ENCODE data around the gene SMIM3. TPM values are rescaled to one million over a fixed set of nuclear protein-coding genes. Genes with fewer than 3 reads are reported as not detected.
A peak's percentile ranks its signal among the peaks of the same experiment; 100 is the strongest.
"Not testable (repeated sequence)": the region's sequence is repeated elsewhere in the genome, so short reads cannot be mapped to it uniquely, and the experiment has no call there.

SMIM3 gene
- total RNA-seq, 1 donor from 2014 or later, result 13.4 TPM

GRCh38 chr5:150789450-150789849 is 10.9 kb downstream of the SMIM3 start:
- intact Hi-C loops (cut with micrococcal nuclease), result loop anchor here (2.0 kb wide), 1 partner anchor 367 kb away; the partner anchor contains the start of gene ANXA6
- H3K36me3 Mint-ChIP-seq (ENCODE audit: low read depth), result peaks cover 10% of the 10 kb centered on the region
- H3K4me3 Mint-ChIP-seq, result peak overlapping the region; percentile 78

GRCh38 chr5:150789943-150790611 is 11.5 kb downstream of the SMIM3 start:
- Mint-ChIP-seq H3K9me3 (peaks cover 5% of the 10 kb centered on the region), H3K27ac (peak overlapping the region; percentile 87), H3K4me3 (peak overlapping the region; percentile 78), H3K36me3 (ENCODE audit: low read depth) (peaks cover 10% of the 10 kb centered on the region), H3K4me1 (ENCODE audit: low read depth) (peaks cover 59% of the 10 kb centered on the region), H3K27me3 (ENCODE audit: insufficient read depth) (no peaks in the 10 kb centered on the region)
- DNase-seq (ENCODE audit: low spot score), result peak; percentile 63
- intact Hi-C loops (cut with micrococcal nuclease), result loop anchor here (1.0 to 5.0 kb wide), 8 partner anchors 11 to 422 kb away; partner anchors contain the start of genes ANXA6, DCTN4 and RBM22

More at GRCh38 chr5:150789450-150789849, 10.9 kb downstream of the SMIM3 start:
- H3K9me3 Mint-ChIP-seq, result peaks cover 5% of the 10 kb centered on the region
- DNase-seq (ENCODE audit: low spot score), result no peak
- H3K27me3 Mint-ChIP-seq (ENCODE audit: insufficient read depth), result no peaks in the 10 kb centered on the region
- H3K4me1 Mint-ChIP-seq (ENCODE audit: low read depth), result peaks cover 63% of the 10 kb centered on the region
- peak overlapping the region; percentile 87 for H3K27ac Mint-ChIP-seq

- H3K36me3 Mint-ChIP-seq (ENCODE audit: low read depth), result peaks cover 12% of the 10 kb centered on the region
- no peaks in the 10 kb centered on the region for H3K9me3 Mint-ChIP-seq
- H3K27ac Mint-ChIP-seq, result peak overlapping the region; percentile 19
- no peak for DNase-seq (ENCODE audit: low spot score)
- peaks cover 53% of the 10 kb centered on the region for H3K4me1 Mint-ChIP-seq (ENCODE audit: low read depth)
- intact Hi-C loops (cut with micrococcal nuclease), result loop anchor here (2.0 to 5.0 kb wide), 4 partner anchors 91 to 421 kb away; partner anchors contain the start of gene RBM22
- H3K4me3 Mint-ChIP-seq, result no peak overlapping the region
- H3K27me3 Mint-ChIP-seq (ENCODE audit: insufficient read depth), result no peaks in the 10 kb centered on the region
Observed at GRCh38 chr5:150791536-150791935, 13.0 kb downstream of the SMIM3 start.

DNA sequence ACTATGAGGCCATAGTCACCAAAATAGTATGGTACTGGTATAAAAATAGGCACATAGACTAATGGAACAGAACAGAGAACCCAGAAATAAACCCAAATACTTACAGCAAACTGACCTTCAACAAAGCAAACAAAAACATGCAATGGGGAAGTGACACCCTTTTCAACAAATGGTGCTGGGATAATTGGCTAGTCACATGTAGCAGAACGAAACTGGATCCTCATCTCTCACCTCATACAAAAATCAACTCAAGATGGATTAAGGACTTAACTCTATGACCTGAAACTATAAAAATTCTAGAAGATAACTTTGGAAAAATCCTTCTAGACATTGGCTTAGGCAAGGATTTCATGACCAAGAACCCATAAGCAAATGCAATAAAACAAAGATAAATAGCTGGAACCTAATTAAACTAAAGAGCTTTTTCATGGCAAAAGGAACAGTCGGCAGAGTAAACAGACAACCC is 14.9 kb downstream of the SMIM3 start:
- not testable (repeated sequence) for H3K4me3 Mint-ChIP-seq; H3K9me3 Mint-ChIP-seq; H3K27me3 Mint-ChIP-seq (ENCODE audit: insufficient read depth); DNase-seq (ENCODE audit: low spot score); H3K27ac Mint-ChIP-seq
- peaks cover 47% of the 10 kb centered on the region for H3K4me1 Mint-ChIP-seq (ENCODE audit: low read depth)
- peaks cover 14% of the 10 kb centered on the region for H3K36me3 Mint-ChIP-seq (ENCODE audit: low read depth)
- intact Hi-C loops (cut with micrococcal nuclease), result loop anchor here (5.0 kb wide), 2 partner anchors 304 to 419 kb away; no protein-coding TSS in a partner anchor

DNA sequence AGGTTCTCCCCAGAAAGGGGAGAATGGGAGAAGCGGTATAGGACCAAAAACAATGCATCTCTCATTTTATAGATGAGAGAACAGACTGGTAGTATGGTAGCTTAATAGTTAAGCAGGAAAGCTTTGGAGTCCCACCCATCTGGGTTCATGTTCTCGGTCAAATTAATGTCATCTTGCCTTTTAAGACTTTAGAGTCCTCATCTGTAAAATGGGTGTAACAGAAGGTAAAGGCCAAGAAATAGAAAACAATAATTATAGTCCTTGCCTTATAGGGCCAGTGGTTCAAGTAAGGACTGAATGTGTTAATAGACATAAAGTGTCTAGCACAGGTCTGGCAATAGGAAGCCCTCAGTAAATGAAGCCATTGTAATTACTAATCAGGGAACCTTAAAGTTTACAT is 16.4 kb downstream of the SMIM3 start:
- H3K4me1 Mint-ChIP-seq (ENCODE audit: low read depth), result peaks cover 32% of the 10 kb centered on the region
- no peaks in the 10 kb centered on the region for H3K27me3 Mint-ChIP-seq (ENCODE audit: insufficient read depth)
- H3K27ac Mint-ChIP-seq, result no peak overlapping the region
- DNase-seq (ENCODE audit: low spot score), result no peak
- intact Hi-C loops (cut with micrococcal nuclease), result loop anchor here (5.0 kb wide), 2 partner anchors 302 to 417 kb away; no protein-coding TSS in a partner anchor
- H3K4me3 Mint-ChIP-seq, result no peak overlapping the region
- H3K36me3 Mint-ChIP-seq (ENCODE audit: low read depth), result peaks cover 14% of the 10 kb centered on the region
- H3K9me3 Mint-ChIP-seq, result no peaks in the 10 kb centered on the region

GRCh38 chr5:150797384-150797783 is 18.8 kb downstream of the SMIM3 start:
- H3K9me3 Mint-ChIP-seq, result no peaks in the 10 kb centered on the region
- peaks cover 16% of the 10 kb centered on the region for H3K36me3 Mint-ChIP-seq (ENCODE audit: low read depth)
- H3K4me3 Mint-ChIP-seq, result no peak overlapping the region
- no peak for DNase-seq (ENCODE audit: low spot score)
- H3K4me1 Mint-ChIP-seq (ENCODE audit: low read depth), result peaks cover 20% of the 10 kb centered on the region
- H3K27me3 Mint-ChIP-seq (ENCODE audit: insufficient read depth), result no peaks in the 10 kb centered on the region
- H3K27ac Mint-ChIP-seq, result no peak overlapping the region
- intact Hi-C loops (cut with micrococcal nuclease), result no loop called here

DNA sequence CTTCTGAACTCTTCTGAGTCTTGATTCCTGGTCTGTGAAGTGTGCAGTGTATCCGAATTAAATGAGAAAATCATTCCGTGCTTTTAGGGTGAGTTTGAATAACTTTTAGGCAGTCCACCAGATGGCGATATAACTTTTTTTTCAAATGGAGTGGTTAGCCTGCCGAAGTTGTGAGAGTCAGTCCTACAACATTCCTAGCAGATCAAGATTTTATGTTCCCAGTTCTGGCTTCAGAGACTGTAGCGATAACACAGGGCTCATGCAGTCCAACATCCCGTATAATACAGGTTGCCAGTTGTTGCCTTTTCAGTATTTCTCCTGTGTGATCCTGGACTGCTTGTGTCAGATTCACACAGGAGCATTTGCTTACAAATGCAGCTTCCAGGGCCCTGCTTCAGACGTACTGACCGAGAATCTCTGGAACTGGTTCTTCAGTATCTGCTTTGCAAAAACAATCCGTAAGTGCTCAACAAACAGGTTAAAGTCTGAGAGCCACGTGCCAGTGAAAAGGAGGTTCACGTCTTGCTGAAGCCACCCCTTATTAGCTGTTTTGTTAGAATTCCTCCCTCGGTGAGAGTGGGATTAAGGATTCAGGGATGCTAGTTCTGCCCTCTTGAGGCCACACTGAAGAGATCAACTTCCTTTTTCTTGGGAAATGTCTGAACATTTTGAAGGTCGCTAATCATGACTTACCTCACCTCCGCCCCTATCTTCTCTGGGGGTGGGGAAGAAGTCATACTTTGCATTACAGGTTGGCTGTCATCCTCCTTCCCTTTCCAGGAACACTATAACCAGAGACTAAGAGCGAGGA is 22.8 kb downstream of the SMIM3 start:
- H3K27ac Mint-ChIP-seq, result no peak overlapping the region
- H3K9me3 Mint-ChIP-seq, result peaks cover 4% of the 10 kb centered on the region
- intact Hi-C loops (cut with micrococcal nuclease), result loop anchor here (1.0 to 5.0 kb wide), 4 partner anchors 46 to 363 kb away; no protein-coding TSS in a partner anchor
- H3K27me3 Mint-ChIP-seq (ENCODE audit: insufficient read depth), result peaks cover 3% of the 10 kb centered on the region
- H3K4me3 Mint-ChIP-seq, result no peak overlapping the region
- peaks cover 10% of the 10 kb centered on the region for H3K36me3 Mint-ChIP-seq (ENCODE audit: low read depth)
- no peak for DNase-seq (ENCODE audit: low spot score)
- H3K4me1 Mint-ChIP-seq (ENCODE audit: low read depth), result peaks cover 20% of the 10 kb centered on the region

DNA sequence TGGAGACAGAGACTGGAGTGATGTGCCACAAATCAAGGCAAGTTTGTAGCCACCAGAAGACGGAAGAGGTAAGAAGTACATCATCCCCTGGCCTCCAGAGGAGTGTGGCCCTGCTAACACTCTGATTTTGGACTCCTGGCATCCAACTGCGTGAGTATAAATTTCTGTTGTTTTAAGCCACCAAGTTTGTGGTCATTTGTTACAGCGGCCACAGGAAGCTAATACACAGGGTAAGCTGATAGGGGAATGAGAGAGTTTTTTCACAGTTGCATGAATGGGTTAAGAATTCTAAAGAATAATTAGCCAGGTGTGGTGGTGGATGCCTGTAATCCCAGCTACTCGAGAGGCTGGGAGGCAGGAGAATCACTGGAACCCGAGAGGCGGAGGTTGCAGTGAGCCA is 25.8 kb downstream of the SMIM3 start:
- intact Hi-C loops (cut with micrococcal nuclease), result loop anchor here (5.0 kb wide), 1 partner anchor 313 kb away; no protein-coding TSS in a partner anchor
- peaks cover 2% of the 10 kb centered on the region for H3K36me3 Mint-ChIP-seq (ENCODE audit: low read depth)
- peaks cover 10% of the 10 kb centered on the region for H3K4me1 Mint-ChIP-seq (ENCODE audit: low read depth)
- no peak for DNase-seq (ENCODE audit: low spot score)
- peaks cover 12% of the 10 kb centered on the region for H3K27me3 Mint-ChIP-seq (ENCODE audit: insufficient read depth)
- peaks cover 8% of the 10 kb centered on the region for H3K9me3 Mint-ChIP-seq
- no peak overlapping the region for H3K27ac Mint-ChIP-seq
- no peak overlapping the region for H3K4me3 Mint-ChIP-seq

DNA sequence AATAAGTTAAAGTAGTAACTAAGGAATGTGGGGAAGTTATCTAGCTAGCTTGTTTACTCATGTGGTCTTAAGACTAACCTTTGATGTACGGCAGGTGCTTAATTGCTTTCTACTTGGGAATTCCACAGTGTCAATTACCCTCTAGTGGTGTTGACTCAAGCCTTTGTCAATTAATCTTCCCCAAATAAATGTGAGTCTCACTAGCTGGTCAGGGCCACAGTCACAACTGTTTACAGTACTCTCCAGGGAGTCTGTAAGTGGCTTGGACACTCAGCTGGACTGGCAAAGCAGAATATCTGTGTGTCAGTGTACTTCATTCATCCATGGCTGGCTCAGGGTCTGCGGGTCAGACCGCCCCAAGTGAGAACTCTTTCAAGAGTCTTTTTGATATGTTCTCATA is 30.8 kb downstream of the SMIM3 start:
- Mint-ChIP-seq H3K36me3 (ENCODE audit: low read depth) (peaks cover 4% of the 10 kb centered on the region), H3K4me3 (no peak overlapping the region), H3K9me3 (peaks cover 4% of the 10 kb centered on the region), H3K27me3 (ENCODE audit: insufficient read depth) (peaks cover 17% of the 10 kb centered on the region), H3K27ac (no peak overlapping the region), H3K4me1 (ENCODE audit: low read depth) (no peaks in the 10 kb centered on the region)
- DNase-seq (ENCODE audit: low spot score), result no peak
- intact Hi-C loops (cut with micrococcal nuclease), result no loop called here

- Mint-ChIP-seq H3K27ac (no peak overlapping the region), H3K4me3 (no peak overlapping the region), H3K9me3 (peaks cover 22% of the 10 kb centered on the region), H3K27me3 (ENCODE audit: insufficient read depth) (peaks cover 5% of the 10 kb centered on the region), H3K4me1 (ENCODE audit: low read depth) (no peaks in the 10 kb centered on the region), H3K36me3 (ENCODE audit: low read depth) (peaks cover 3% of the 10 kb centered on the region)
- no peak for DNase-seq (ENCODE audit: low spot score)
- intact Hi-C loops (cut with micrococcal nuclease), result no loop called here
Observed at GRCh38 chr5:150815010-150815409, 36.5 kb downstream of the SMIM3 start.

GRCh38 chr5:150816946-150817345 is 38.4 kb downstream of the SMIM3 start:
- no peak for DNase-seq (ENCODE audit: low spot score)
- intact Hi-C loops (cut with micrococcal nuclease), result no loop called here
- H3K27me3 Mint-ChIP-seq (ENCODE audit: insufficient read depth), result peaks cover 5% of the 10 kb centered on the region
- no peak overlapping the region for H3K27ac Mint-ChIP-seq
- no peaks in the 10 kb centered on the region for H3K36me3 Mint-ChIP-seq (ENCODE audit: low read depth)
- H3K4me1 Mint-ChIP-seq (ENCODE audit: low read depth), result no peaks in the 10 kb centered on the region
- H3K4me3 Mint-ChIP-seq, result no peak overlapping the region
- H3K9me3 Mint-ChIP-seq, result peaks cover 22% of the 10 kb centered on the region

GRCh38 chr5:150829744-150830143 is 51.2 kb downstream of the SMIM3 start:
- H3K27ac Mint-ChIP-seq, result no peak overlapping the region
- no peak for DNase-seq (ENCODE audit: low spot score)
- peaks cover 35% of the 10 kb centered on the region for H3K9me3 Mint-ChIP-seq
- no peaks in the 10 kb centered on the region for H3K4me1 Mint-ChIP-seq (ENCODE audit: low read depth)
- intact Hi-C loops (cut with micrococcal nuclease), result no loop called here
- H3K4me3 Mint-ChIP-seq, result no peak overlapping the region
- H3K36me3 Mint-ChIP-seq (ENCODE audit: low read depth), result no peaks in the 10 kb centered on the region
- H3K27me3 Mint-ChIP-seq (ENCODE audit: insufficient read depth), result peaks cover 6% of the 10 kb centered on the region

DNA sequence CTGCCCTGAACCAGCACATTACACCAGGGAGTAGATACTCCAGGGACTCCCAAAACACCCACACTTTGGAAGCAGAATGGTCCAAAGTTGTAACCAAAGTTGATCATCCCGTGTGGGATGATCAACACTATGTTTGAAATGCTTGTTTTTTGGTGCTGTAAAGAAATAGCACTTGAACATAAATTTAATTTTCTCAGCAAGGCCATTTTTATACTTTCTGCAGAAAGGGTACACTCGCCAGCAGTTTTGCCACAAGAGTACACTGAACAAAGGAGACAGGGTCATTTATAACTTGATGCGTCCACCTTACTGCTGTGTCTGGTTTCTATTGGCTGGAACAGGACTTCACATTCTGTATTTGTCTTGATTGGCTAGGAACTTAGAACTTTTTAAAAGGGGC is 53.3 kb downstream of the SMIM3 start:
- H3K36me3 Mint-ChIP-seq (ENCODE audit: low read depth); H3K27ac Mint-ChIP-seq; H3K27me3 Mint-ChIP-seq (ENCODE audit: insufficient read depth); intact Hi-C loops (cut with micrococcal nuclease); DNase-seq (ENCODE audit: low spot score); H3K4me1 Mint-ChIP-seq (ENCODE audit: low read depth); H3K4me3 Mint-ChIP-seq: not testable (repeated sequence)
- H3K9me3 Mint-ChIP-seq, result peaks cover 35% of the 10 kb centered on the region
